ENCODE measurements around the gene DFFB.

DNA sequence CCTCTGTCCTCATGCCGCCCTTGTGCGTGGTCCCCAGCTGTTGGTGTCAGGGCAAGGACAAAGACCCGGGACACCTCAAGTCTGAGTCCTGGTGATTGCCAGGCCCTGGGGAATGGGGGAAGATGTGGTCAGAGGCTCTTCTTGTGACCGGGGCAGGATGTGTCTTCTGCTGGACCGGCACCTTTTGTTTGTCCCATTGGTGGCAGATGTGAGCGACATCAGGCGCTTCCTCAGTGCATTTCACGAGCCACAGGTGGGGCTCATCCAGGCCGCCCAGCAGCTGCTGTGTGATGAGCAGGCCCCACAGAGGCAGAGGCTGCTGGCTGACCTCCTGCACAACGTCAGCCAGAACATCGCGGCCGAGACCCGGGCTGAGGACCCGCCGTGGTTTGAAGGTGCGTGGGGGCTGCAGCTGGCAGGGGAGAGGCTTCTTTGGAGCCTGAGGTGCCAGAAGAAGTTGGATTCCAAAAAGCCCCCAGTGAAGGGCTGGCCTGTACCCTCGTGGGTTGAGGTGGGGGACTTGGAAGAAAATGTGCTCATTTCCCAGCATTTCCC lies 8.4 kb downstream of the DFFB start:
- TF ChIP-seq, protein P1, sequence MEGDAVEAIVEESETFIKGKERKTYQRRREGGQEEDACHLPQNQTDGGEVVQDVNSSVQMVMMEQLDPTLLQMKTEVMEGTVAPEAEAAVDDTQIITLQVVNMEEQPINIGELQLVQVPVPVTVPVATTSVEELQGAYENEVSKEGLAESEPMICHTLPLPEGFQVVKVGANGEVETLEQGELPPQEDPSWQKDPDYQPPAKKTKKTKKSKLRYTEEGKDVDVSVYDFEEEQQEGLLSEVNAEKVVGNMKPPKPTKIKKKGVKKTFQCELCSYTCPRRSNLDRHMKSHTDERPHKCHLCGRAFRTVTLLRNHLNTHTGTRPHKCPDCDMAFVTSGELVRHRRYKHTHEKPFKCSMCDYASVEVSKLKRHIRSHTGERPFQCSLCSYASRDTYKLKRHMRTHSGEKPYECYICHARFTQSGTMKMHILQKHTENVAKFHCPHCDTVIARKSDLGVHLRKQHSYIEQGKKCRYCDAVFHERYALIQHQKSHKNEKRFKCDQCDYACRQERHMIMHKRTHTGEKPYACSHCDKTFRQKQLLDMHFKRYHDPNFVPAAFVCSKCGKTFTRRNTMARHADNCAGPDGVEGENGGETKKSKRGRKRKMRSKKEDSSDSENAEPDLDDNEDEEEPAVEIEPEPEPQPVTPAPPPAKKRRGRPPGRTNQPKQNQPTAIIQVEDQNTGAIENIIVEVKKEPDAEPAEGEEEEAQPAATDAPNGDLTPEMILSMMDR (IDR thresholded peaks at IDR 0.05), result no peak
- TF ChIP-seq EZH2 (IDR thresholded peaks at IDR 0.05), result no peak
- TF ChIP-seq EZH2phosphoT487 (IDR thresholded peaks at IDR 0.05), result no peak

All from neural progenitor cell (in vitro differentiated cells).